Upper lobe of right lung (tissue), 1 donor: ENCODE measurements around the gene GC. TPM values are rescaled to one million over a fixed set of nuclear protein-coding genes. Genes with fewer than 3 reads are reported as not detected.
A peak's percentile ranks its signal among the peaks of the same experiment; 100 is the strongest.

Source experiments
- ATAC-seq: fragments of 200-7000 bp; cut with Tn5 transposase; one replicate; pipeline ENCODE4 v1.9.1; 2020; ENCODE audit warnings: mild to moderate bottlenecking, moderate library complexity
- DNase-seq: peaks from one replicate; pipeline ENCODE4 v3.0.0-alpha.2; 2020
- H3K27ac ChIP-seq: fragments of 200-600 bp; one replicate; pipeline ENCODE4 v1.8.0; 2022
- H3K27me3 ChIP-seq: fragments of 200-600 bp; one replicate; pipeline ENCODE4 v1.8.0; 2022; ENCODE audit warnings: mild to moderate bottlenecking
- H3K36me3 ChIP-seq: fragments of 200-600 bp; one replicate; pipeline ENCODE4 v1.8.0; 2022
- H3K4me1 ChIP-seq: fragments of 200-600 bp; one replicate; pipeline ENCODE4 v1.8.0; 2022
- H3K4me3 ChIP-seq: fragments of 200-600 bp; one replicate; pipeline ENCODE4 v1.8.0; 2022; ENCODE audit warnings: mild to moderate bottlenecking
- H3K9me3 ChIP-seq: fragments of 200-600 bp; one replicate; pipeline ENCODE4 v1.8.0; 2022
- intact Hi-C: fragments of 100-400 bp; cut with DNase I; formaldehyde crosslinking; loops from one replicate; pipeline ENCODE4 v1.11.0; 2022
- total RNA-seq: library from RNA; stranded (reverse); fragmentation: NEBNext Ultra II Directional; extraction: Animal tissue kit (Norgen Biotek cat#: 25700); gene quantifications from one replicate; pipeline ENCODE4 v1.2.1, GENCODE V29; 2021
- TF ChIP-seq, protein P1 (sequence below): fragments of 200-600 bp; IDR thresholded peaks from one replicate; pipeline ENCODE4 v1.8.0; 2022; ENCODE audit warnings: antibody characterized with exemption
- donor health status: DM: no; HTN: yes; CAD: no; lungs with severe emphysema.

GC gene
- total RNA-seq, 1 donor from 2014 or later = not detected

DNA sequence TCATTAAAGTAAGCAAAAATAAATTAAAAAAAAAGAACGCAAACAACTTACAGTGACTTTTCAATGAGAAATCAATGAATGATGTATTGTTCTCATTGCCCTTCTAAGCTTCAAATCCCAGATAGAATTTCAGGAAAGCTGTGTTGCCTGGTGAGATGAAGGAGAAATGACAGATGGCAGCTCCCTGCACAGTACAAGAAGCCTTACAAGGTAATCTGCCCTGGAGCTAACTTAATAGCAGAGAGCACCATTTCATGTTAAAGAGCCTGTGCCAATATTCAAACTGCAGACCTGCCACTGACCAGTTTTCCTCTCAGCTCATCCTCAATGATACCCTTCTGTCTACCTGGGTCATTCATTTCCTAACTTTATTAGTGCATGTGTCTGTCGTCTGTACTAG, 54.0 kb downstream of the GC start:
- Histone ChIP-seq H3K27ac (no peak overlapping the region), H3K9me3 (no peaks in the 10 kb centered on the region), H3K4me3 (no peak overlapping the region), H3K4me1 (no peaks in the 10 kb centered on the region), H3K27me3 (no peaks in the 10 kb centered on the region), H3K36me3 (no peaks in the 10 kb centered on the region)
- no peak for ATAC-seq
- intact Hi-C loops = no loop called here
- TF ChIP-seq, protein P1, sequence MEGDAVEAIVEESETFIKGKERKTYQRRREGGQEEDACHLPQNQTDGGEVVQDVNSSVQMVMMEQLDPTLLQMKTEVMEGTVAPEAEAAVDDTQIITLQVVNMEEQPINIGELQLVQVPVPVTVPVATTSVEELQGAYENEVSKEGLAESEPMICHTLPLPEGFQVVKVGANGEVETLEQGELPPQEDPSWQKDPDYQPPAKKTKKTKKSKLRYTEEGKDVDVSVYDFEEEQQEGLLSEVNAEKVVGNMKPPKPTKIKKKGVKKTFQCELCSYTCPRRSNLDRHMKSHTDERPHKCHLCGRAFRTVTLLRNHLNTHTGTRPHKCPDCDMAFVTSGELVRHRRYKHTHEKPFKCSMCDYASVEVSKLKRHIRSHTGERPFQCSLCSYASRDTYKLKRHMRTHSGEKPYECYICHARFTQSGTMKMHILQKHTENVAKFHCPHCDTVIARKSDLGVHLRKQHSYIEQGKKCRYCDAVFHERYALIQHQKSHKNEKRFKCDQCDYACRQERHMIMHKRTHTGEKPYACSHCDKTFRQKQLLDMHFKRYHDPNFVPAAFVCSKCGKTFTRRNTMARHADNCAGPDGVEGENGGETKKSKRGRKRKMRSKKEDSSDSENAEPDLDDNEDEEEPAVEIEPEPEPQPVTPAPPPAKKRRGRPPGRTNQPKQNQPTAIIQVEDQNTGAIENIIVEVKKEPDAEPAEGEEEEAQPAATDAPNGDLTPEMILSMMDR = no peak
- DNase-seq = no peak

DNA sequence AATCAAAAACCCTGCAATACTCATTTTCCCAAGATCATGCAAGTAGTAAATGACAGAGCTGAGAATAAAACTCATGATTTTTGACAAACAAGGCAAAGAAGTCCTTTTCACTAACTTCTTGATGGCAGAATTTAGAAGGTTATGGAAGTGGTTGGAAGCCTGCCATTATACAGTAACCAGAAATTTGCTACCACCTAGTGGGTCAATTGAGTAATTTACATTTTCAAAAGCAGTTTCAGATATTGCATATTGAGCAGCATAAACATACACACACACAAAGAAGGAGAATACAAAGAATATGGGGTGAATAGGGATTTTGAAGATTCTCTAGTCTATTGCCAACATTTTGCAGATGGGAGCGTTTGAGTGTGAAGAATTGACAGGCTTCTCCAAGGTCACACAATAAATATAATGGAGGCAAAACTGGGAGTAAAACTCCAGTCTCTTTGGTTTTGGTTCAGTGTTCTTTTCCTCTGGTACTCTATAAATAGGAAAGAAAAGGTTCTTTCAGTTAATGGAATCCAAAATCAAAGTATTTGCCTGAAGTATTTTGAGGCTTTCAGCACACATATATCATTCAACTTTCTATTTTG, 70.2 kb downstream of the GC start:
- Histone ChIP-seq H3K36me3 (no peaks in the 10 kb centered on the region), H3K9me3 (no peaks in the 10 kb centered on the region), H3K4me1 (no peaks in the 10 kb centered on the region), H3K27ac (no peak overlapping the region), H3K27me3 (no peaks in the 10 kb centered on the region), H3K4me3 (no peak overlapping the region)
- DNase-seq = no peak
- peak; percentile 61 for ATAC-seq
- intact Hi-C loops = no loop called here
- TF ChIP-seq, protein P1 = peak; percentile 64

DNA sequence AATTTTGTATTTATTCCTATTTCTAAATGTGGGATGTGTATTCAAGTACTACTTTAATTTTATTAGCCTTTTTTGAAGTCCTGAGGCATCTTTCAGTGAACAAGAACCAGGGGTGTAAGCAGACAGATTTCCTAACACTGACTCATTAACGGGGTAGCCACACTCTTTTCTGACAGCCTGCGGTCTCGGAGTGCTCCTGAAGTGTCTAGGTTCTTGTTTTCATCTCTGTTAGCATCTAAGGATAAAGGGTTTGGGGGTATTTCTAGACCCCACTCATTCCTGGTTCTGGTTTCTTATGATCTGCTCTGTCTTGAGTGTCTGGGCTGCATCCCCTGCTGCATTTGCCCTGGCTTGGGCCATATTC, 71.9 kb downstream of the GC start:
- intact Hi-C loops = no loop called here
- ATAC-seq (no peak), DNase-seq (no peak)
- Histone ChIP-seq H3K4me3 (no peak overlapping the region), H3K9me3 (no peaks in the 10 kb centered on the region), H3K27me3 (no peaks in the 10 kb centered on the region), H3K4me1 (no peaks in the 10 kb centered on the region), H3K36me3 (no peaks in the 10 kb centered on the region), H3K27ac (no peak overlapping the region)
- TF ChIP-seq, protein P1 = no peak

DNA sequence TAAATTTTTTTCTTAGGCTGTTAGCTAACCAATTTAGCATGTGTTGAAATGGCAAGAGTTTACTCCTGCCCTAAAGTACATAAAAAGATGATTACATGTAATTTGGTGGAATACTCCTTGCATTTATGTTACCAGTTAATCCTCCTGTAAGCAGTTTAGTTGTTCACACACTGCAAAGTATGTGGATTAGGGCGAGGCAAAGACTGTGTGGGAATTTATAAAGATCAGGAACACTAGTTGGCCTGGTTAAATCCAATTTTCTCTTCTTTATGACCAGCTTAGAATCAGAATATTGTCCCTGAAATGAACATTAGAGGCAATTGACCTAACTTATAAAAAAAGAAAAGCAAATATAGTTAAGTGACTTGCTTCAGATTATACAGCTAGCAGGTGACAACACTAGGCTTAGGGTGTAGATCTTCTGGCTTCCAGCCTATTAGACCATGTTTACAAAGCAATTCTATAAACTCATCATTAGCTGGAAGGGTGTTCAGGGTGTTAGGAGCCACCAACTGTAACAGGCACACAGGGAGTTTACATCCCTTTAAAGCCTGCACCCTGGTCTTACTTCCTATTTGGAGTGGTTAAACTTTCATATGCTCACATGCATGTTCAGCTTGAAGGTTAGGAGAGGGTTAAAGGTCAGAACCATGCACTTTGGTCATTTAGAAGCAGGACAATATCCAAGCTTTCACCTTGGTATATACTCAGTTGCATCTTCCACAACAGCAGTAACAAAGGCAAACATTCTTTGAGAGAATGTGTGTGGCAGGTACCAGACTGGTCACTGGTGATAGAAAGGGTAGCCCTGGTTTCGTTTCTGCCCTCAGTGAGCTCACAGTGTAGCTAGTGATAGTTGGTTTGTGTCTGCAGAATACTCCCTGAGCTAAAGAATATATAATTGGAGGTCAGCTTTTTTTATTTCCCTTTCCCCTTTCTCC, 72.6 kb downstream of the GC start:
- Histone ChIP-seq H3K27me3 (no peaks in the 10 kb centered on the region), H3K9me3 (no peaks in the 10 kb centered on the region), H3K27ac (no peak overlapping the region), H3K4me1 (no peaks in the 10 kb centered on the region), H3K36me3 (no peaks in the 10 kb centered on the region), H3K4me3 (no peak overlapping the region)
- intact Hi-C loops = no loop called here
- ATAC-seq (no peak), DNase-seq (no peak)
- TF ChIP-seq, protein P1 = no peak

DNA sequence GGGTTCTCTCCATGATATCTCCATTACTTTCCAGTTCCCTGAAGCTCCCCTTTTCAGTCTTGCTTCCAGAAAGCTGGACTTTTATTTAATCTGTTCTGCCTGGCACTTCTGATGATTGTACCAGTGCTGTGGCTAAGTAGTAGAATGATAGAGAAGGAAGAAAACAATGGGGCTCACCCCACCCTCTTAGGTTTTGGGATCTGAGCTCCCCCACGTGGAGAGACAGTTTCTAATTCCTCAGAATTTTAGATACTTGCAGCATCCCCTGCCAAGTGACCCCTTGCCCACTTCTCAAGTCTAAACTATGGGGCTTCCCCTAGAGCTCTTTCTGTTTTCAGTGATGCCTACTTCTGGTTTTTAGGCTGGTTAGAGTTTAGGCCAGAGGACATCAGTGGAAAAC, 73.9 kb downstream of the GC start:
- no peak overlapping the region for H3K4me3 ChIP-seq
- TF ChIP-seq, protein P1 = no peak
- no peak for DNase-seq
- intact Hi-C loops = no loop called here
- no peaks in the 10 kb centered on the region for H3K9me3 ChIP-seq
- H3K36me3 ChIP-seq = no peaks in the 10 kb centered on the region
- no peaks in the 10 kb centered on the region for H3K4me1 ChIP-seq
- no peak overlapping the region for H3K27ac ChIP-seq
- no peak for ATAC-seq
- H3K27me3 ChIP-seq = no peaks in the 10 kb centered on the region
